HepG2 (cell line): Measurements from ENCODE around the gene STX8. TPM values are rescaled to one million over a fixed set of nuclear protein-coding genes. Genes with fewer than 3 reads are reported as not detected.

Experiments used
- ATAC-seq: fragments of 200-7000 bp; cut with Tn5 transposase; 3 replicates; pipeline ENCODE4 v1.9.1; 2020; ENCODE audit warnings: mild to moderate bottlenecking, moderate library complexity
- BruUV-seq: library from RNA; stranded (reverse); fragments of 400-500 nt; replicated peaks from 2 replicates; lab custom pipeline; 2021; lab: Mats Ljungman, UMichigan
- CTCF ChIA-PET: fragments of 300-600 bp; formaldehyde crosslinking; extraction: SDS; loops from one replicate; lab custom pipeline; 2021; ENCODE audit warnings: low total read pairs, inconsistent platforms, low intra/inter-chr PET ratio; lab: Yijun Ruan, JAX
- POLR2A ChIA-PET: fragments of 350-600 bp; sonication (Branson Sonifier 250); formaldehyde crosslinking; loops from one replicate; lab custom pipeline; 2020; ENCODE audit warnings: antibody characterized with exemption, inconsistent platforms; lab: Yijun Ruan, JAX
- DNase-seq: peaks from one replicate; pipeline ENCODE4 v3.0.0-alpha.2; 2015; ENCODE audit warnings: low spot score
- FAIRE-seq: peaks from 3 replicates; lab custom pipeline; 2011; peaks lifted over from hg19 to GRCh38; lab: Jason Lieb, UNC
- H2AFZ ChIP-seq: one replicate; pipeline ENCODE4 v1.6.1; 2011; ENCODE audit warnings: low read length, inconsistent platforms
- H3K27ac ChIP-seq: fragments of 300-600 bp; 3 replicates; pipeline ENCODE4 v1.8.0; 2011; ENCODE audit warnings: mixed run types, mild to moderate bottlenecking, mixed read lengths, low read length, inconsistent platforms; ENCODE audit not compliant: insufficient read depth; ENCODE audit errors: extremely low read length
- H3K27me3 ChIP-seq, 2 experiments: fragments of 200-600 bp in 1 of 2; 2 replicates in 1 of 2; 3 replicates in 1 of 2; pipeline versions ENCODE4 v1.6.0 to v1.8.0; 2011; ENCODE audit warnings: low read length in 2 of 2, mild to moderate bottlenecking in 2 of 2, moderate library complexity in 2 of 2, inconsistent platforms in 1 of 2; ENCODE audit not compliant: insufficient read depth in 2 of 2, control insufficient read depth in 1 of 2
- H3K36me3 ChIP-seq, 2 experiments: fragments of 200-600 bp in 1 of 2; replicated peaks in 1 of 2; 2 replicates in 1 of 2; 3 replicates in 1 of 2; pipeline versions ENCODE4 v1.5.1 to v1.8.0; 2011; ENCODE audit warnings: low read length in 2 of 2, inconsistent platforms in 1 of 2; ENCODE audit not compliant: insufficient read depth in 2 of 2, control insufficient read depth in 1 of 2
- H3K4me1 ChIP-seq: 2 replicates; pipeline ENCODE4 v1.5.1; 2012; ENCODE audit warnings: low read length, inconsistent platforms; ENCODE audit not compliant: insufficient read depth
- H3K4me2 ChIP-seq: 2 replicates; pipeline ENCODE4 v1.6.0; 2011; ENCODE audit warnings: low read depth, low read length, inconsistent platforms
- H3K4me3 ChIP-seq, 3 experiments: fragments of 200-600 bp in 1 of 3; sonication (generic), shearing (Covaris generic) in 1 of 3; replicated peaks in 1 of 3; 2 replicates each; pipeline ENCODE4 v1.5.1; 2011 to 2016; ENCODE audit warnings: low read length in 3 of 3, inconsistent platforms in 2 of 3, low read depth in 2 of 3, mild to moderate bottlenecking in 2 of 3, control low read depth in 1 of 3, mixed read lengths in 1 of 3; ENCODE audit not compliant: insufficient read depth in 1 of 3
- H3K79me2 ChIP-seq: one replicate; pipeline ENCODE4 v1.6.1; 2011; ENCODE audit warnings: low read length, inconsistent platforms; ENCODE audit not compliant: insufficient read depth
- H3K9ac ChIP-seq: 2 replicates; pipeline ENCODE4 v1.6.0; 2011; ENCODE audit warnings: mild to moderate bottlenecking, low read depth, low read length, inconsistent platforms; ENCODE audit not compliant: insufficient read depth
- H3K9me3 ChIP-seq: 2 replicates; pipeline ENCODE4 v1.5.1; 2012; ENCODE audit warnings: mild to moderate bottlenecking, low read length
- H4K20me1 ChIP-seq: 2 replicates; pipeline ENCODE4 v1.6.0; 2011; ENCODE audit warnings: inconsistent platforms, mild to moderate bottlenecking, low read length, moderate library complexity; ENCODE audit not compliant: insufficient read depth
- FOXP1 ChIP-seq, 2 experiments: fragments of 450-650 bp in 1 of 2; IDR thresholded peaks; 2 replicates each; pipeline ENCODE4 v1.6.1; 2017 to 2018; ENCODE audit warnings: antibody characterized with exemption in 1 of 2
- HNF4A ChIP-seq: sonication (generic); formaldehyde crosslinking; IDR thresholded peaks from 2 replicates; pipeline ENCODE4 v1.4.0; 2020; ENCODE audit warnings: missing genetic modification reagents
- MEIS1 ChIP-seq: sonication (generic); formaldehyde crosslinking; IDR thresholded peaks from 2 replicates; pipeline ENCODE4 v1.9.0; 2021; ENCODE audit warnings: mild to moderate bottlenecking, missing genetic modification reagents, moderate library complexity, borderline replicate concordance
- MIER3 ChIP-seq: IDR thresholded peaks from 2 replicates; pipeline ENCODE4 v1.6.1; 2016; ENCODE audit warnings: missing compliant biosample characterization, borderline replicate concordance
- MYNN ChIP-seq: sonication (generic); formaldehyde crosslinking; IDR thresholded peaks from 2 replicates; pipeline ENCODE4 v1.4.0; 2020; ENCODE audit warnings: mild to moderate bottlenecking, low read depth, missing genetic modification reagents
- NCOA5 ChIP-seq: sonication (generic); formaldehyde crosslinking; IDR thresholded peaks from 2 replicates; pipeline ENCODE4 v1.4.0; 2020; ENCODE audit warnings: missing genetic modification reagents
- NR2C2 ChIP-seq: sonication (generic); formaldehyde crosslinking; IDR thresholded peaks from 2 replicates; pipeline ENCODE4 v1.4.0; 2020; ENCODE audit warnings: missing genetic modification reagents, mild to moderate bottlenecking, moderate library complexity, borderline replicate concordance
- TAF1 ChIP-seq: sonication (generic); formaldehyde crosslinking; IDR thresholded peaks from 2 replicates; pipeline ENCODE4 v1.4.0; 2020; ENCODE audit warnings: missing genetic modification reagents
- TARDBP ChIP-seq: sonication (generic); formaldehyde crosslinking; IDR thresholded peaks from 2 replicates; pipeline ENCODE4 v1.8.0; 2022; ENCODE audit warnings: mild to moderate bottlenecking, missing genetic modification reagents
- UBTF ChIP-seq: sonication (generic); formaldehyde crosslinking; IDR thresholded peaks from 2 replicates; pipeline ENCODE4 v1.4.0; 2020; ENCODE audit warnings: mild to moderate bottlenecking, missing genetic modification reagents
- ZFP1 ChIP-seq: IDR thresholded peaks from 2 replicates; pipeline ENCODE4 v1.6.1; 2016
- ZKSCAN5 ChIP-seq: sonication (generic); formaldehyde crosslinking; IDR thresholded peaks from 2 replicates; pipeline ENCODE4 v1.5.1; 2020; ENCODE audit warnings: mild to moderate bottlenecking, missing genetic modification reagents
- ZNF101 ChIP-seq: sonication (generic); formaldehyde crosslinking; IDR thresholded peaks from 2 replicates; pipeline ENCODE4 v1.4.0; 2020; ENCODE audit warnings: mild to moderate bottlenecking, low read depth, missing genetic modification reagents, borderline replicate concordance
- ZNF235 ChIP-seq: sonication (generic); formaldehyde crosslinking; IDR thresholded peaks from 2 replicates; pipeline ENCODE4 v1.8.1; 2023; ENCODE audit warnings: mild to moderate bottlenecking, missing genetic modification reagents, borderline replicate concordance
- ZNF546 ChIP-seq: sonication (generic); formaldehyde crosslinking; conservative IDR thresholded peaks from 2 replicates; pipeline ENCODE4 v1.8.1; 2023; ENCODE audit warnings: mild to moderate bottlenecking, missing genetic modification reagents
- ZNF557 ChIP-seq: sonication (generic); formaldehyde crosslinking; IDR thresholded peaks from 2 replicates; pipeline ENCODE4 v1.4.0; 2020; ENCODE audit warnings: missing genetic modification reagents
- ZNF569 ChIP-seq: sonication (generic); formaldehyde crosslinking; IDR thresholded peaks from 2 replicates; pipeline ENCODE4 v1.5.0; 2020; ENCODE audit warnings: mild to moderate bottlenecking, missing genetic modification reagents, moderate library complexity, borderline replicate concordance
- ZNF800 ChIP-seq: sonication (generic); formaldehyde crosslinking; IDR thresholded peaks from 2 replicates; pipeline ENCODE4 v1.4.0; 2020; ENCODE audit warnings: missing genetic modification reagents
- WGBS: methylation state at CpG from one replicate; pipeline ENCODE4 v1.1.6; 2017; ENCODE audit warnings: low lambda C conversion rate; 5-methylcytosine and 5-hydroxymethylcytosine counted together
- in situ Hi-C: cut with HindIII; loops from 2 replicates; pipeline ENCODE4 v1.10.0; 2017; ENCODE audit warnings: low pct_unique_long_range_greater_than_20kb; ENCODE audit not compliant: extremely low pct_ligation_motif_present
- intact Hi-C: fragments of 100-400 bp; cut with micrococcal nuclease; formaldehyde crosslinking; loops from one replicate; pipeline ENCODE4 v1.10.0; 2022; ENCODE audit not compliant: unreplicated experiment
- polyA plus RNA-seq, 8 experiments: library from polyadenylated mRNA; depleted of rRNA in 3 of 8; stranded (reverse) in 7 of 8; unstranded in 1 of 8; fragments of >200 nt; fragmentation: Illumina TruSeq in 4 of 8; extraction: Trizol in 4 of 8; gene quantifications; 2 replicates each; pipeline versions ENCODE4 v1.2.1 to v1.2.3, GENCODE V29; 2011 to 2016; ENCODE audit warnings: low read depth in 4 of 8, missing spikeins in 1 of 8, mixed read lengths in 1 of 8; ENCODE audit not compliant: insufficient read depth in 1 of 8
- total RNA-seq, 5 experiments: library from RNA; depleted of rRNA; stranded (reverse); fragments of >200 nt; fragmentation: Illumina TruSeq; extraction: Trizol; gene quantifications; 2 replicates each; pipeline ENCODE4 v1.2.3, GENCODE V29; 2016; ENCODE audit warnings: low read depth in 1 of 5

The STX8 gene
- total and polyA plus RNA-seq, 2 of the 13 experiments (the other 11 are each of a cell fraction or from before 2014, with no cell fraction given) = 36.4 to 53.6 TPM

- CTCF ChIA-PET = no interaction called here
- ATAC-seq (no peak), FAIRE-seq (no peak)
Measured at GRCh38 chr17:9451934-9452333, 123.7 kb downstream of the STX8 start.

More at GRCh38 chr17:9451934-9452333, 123.7 kb downstream of the STX8 start:
- no peak overlapping the region for H2AFZ ChIP-seq
- in situ Hi-C loops = no loop called here
- H3K79me2 ChIP-seq = no peaks in the 10 kb centered on the region
- POLR2A ChIA-PET = no interaction called here
- 96% methylated on average over 1 of the region's 1 CpG for WGBS
- H3K27me3 ChIP-seq = no peaks in the 10 kb centered on the region
- no TSS peak for BruUV-seq
- H3K36me3 ChIP-seq = no peaks in the 10 kb centered on the region
- H4K20me1 ChIP-seq = no peaks in the 10 kb centered on the region
- no peaks in the 10 kb centered on the region for H3K9me3 ChIP-seq
- no peak overlapping the region for H3K9ac ChIP-seq
- TF ChIP-seq ZNF557 (CRISPR knock-in tag) = no peak
- no peak for TF ChIP-seq HNF4A (CRISPR knock-in tag)
- no peak for TF ChIP-seq MIER3 (CRISPR knock-in tag)
- TF ChIP-seq ZKSCAN5 (CRISPR knock-in tag) = no peak
- no peak for TF ChIP-seq ZNF800 (CRISPR knock-in tag)
- TF ChIP-seq MYNN (CRISPR knock-in tag) = no peak
- no peak for TF ChIP-seq NCOA5 (CRISPR knock-in tag)
- TF ChIP-seq MEIS1 = no peak
- TF ChIP-seq ZNF546 (CRISPR knock-in tag) = no peak
- TF ChIP-seq UBTF (CRISPR knock-in tag) = no peak
- no peak for TF ChIP-seq ZFP1
- TF ChIP-seq TAF1 (CRISPR knock-in tag) = no peak
- no peak for TF ChIP-seq FOXP1 (IDR thresholded peaks at IDR 0.05)
- TF ChIP-seq FOXP1 (CRISPR knock-in tag; IDR thresholded peaks at IDR 0.05) = no peak
- TF ChIP-seq TARDBP (CRISPR knock-in tag) = no peak
- no peak for TF ChIP-seq ZNF235
- no peak for TF ChIP-seq ZNF101
- no peak for TF ChIP-seq NR2C2 (CRISPR knock-in tag)
- TF ChIP-seq ZNF569 = no peak
- TF ChIP-seq, all 625 proteins: peak for 0
- H3K4me1 ChIP-seq = peaks cover 15% of the 10 kb centered on the region
- no peak overlapping the region for H3K27ac ChIP-seq
- no peak for DNase-seq
- H3K4me2 ChIP-seq = no peak overlapping the region
- H3K4me3 ChIP-seq = no peak overlapping the region
- intact Hi-C loops = no loop called here
